Measurements from ENCODE around the gene ITLN2. TPM values are rescaled to one million over a fixed set of nuclear protein-coding genes. Genes with fewer than 3 reads are reported as not detected.
"Not testable (repeated sequence)": the region's sequence is repeated elsewhere in the genome, so short reads cannot be mapped to it uniquely, and the experiment has no call there.

The ITLN2 gene
- total and polyA plus RNA-seq, 9 of the 15 experiments (the other 6 are each of a cell fraction or from before 2014, with no cell fraction given): not detected

DNA sequence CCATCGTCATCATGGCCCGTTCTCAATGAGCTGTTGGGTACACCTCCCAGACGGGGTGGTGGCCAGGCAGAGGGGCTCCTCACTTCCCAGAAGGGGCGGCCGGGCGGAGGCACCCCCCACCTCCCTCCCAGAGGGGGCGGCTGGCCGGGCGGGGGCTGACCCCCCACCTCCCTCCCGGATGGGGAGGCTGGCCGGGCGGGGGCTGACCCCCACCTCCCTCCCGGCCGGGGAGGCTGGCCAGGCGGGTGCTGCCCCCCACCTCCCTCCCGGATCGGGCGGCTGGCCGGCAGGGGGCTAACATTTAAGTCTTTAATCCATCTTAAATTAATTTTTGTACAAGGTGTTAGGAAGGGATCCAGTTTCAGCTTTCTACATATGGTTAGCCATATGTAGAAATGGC lies 17.9 kb downstream of the ITLN2 start:
- H3K9me1 ChIP-seq (ENCODE audit: control insufficient read depth, insufficient read depth, low read length); CTCF ChIA-PET (ENCODE audit: low intra/inter-chr PET ratio); ATAC-seq; DNase-seq (ENCODE audit: extremely low read depth in 1 of 4, low spot score in 3 of 4); H3K9ac ChIP-seq (ENCODE audit: insufficient read depth in 1 of 2, low read depth in 2 of 2, low read length in 2 of 2); H4K20me1 ChIP-seq (replicated peaks; ENCODE audit: control insufficient read depth, insufficient read depth, low read length); FAIRE-seq; intact Hi-C loops (cut with micrococcal nuclease); H3K9me3 ChIP-seq (replicated peaks; ENCODE audit: control insufficient read depth, insufficient read depth, low read depth, low read length); H2AFZ ChIP-seq (ENCODE audit: low read depth, low read length); H3K79me2 ChIP-seq (ENCODE audit: control insufficient read depth, insufficient read depth, low read length); POLR2A ChIA-PET; BruUV-seq (replicated peaks); in situ Hi-C loops (cut with MboI); H3K4me2 ChIP-seq (ENCODE audit: insufficient read depth, low read length); H3K27ac ChIP-seq (ENCODE audit: extremely low read depth, low read depth, low read length); H3K36me3 ChIP-seq (ENCODE audit: control insufficient read depth, insufficient read depth, low read length); H3K4me1 ChIP-seq (replicated peaks in 1 of 2; ENCODE audit: control insufficient read depth in 2 of 2, insufficient read depth in 2 of 2, low read length in 2 of 2); H3K4me3 ChIP-seq: not testable (repeated sequence)
- WGBS (ENCODE audit: insufficient coverage, low coverage, missing lambda C conversion rate): no CpG with 5 or more reads among the region's 19 CpGs
- peaks cover 0 to 12% of the 10 kb centered on the region in 2 experiments; a peak in 3 of 5 replicates for H3K27me3 ChIP-seq (ENCODE audit: control insufficient read depth in 2 of 2, insufficient read depth in 2 of 2, low read length in 2 of 2)

DNA sequence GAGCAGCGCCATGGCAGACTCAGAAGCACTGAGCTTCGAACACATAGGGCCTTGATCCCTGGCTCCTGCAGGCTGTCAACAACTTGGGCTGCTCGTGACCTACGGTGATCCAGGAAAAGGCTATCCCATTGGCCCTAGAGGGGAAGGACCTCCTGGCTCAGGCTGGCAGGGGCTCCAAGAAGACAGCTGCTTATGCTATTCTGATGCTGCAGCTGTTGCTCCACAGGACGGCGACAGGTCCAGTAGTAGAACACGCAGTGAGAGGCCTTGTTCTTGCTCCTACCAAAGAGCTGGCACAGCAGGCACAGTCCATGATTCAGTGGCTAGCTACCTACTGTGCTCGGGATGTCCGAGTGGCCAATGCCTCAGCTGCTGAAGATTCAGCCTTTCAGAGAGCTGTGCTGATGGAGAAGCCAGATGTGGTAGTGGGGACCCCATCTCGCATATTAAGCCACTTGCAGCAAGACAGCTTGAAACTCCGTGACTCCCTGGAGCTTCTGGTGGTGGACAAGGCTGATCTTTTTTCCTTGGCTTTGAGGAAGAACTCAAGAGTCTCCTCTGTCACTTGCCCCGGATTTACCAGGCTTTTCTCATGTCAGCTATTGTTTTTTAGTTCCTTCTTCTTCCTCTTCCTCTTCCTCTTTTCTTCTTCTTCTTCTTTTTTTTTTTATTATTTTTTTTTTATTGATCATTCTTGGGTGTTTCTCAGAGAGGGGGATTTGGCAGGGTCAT lies 18.9 kb downstream of the ITLN2 start:
- Histone ChIP-seq H3K79me2 (ENCODE audit: control insufficient read depth, insufficient read depth, low read length) (no peaks in the 10 kb centered on the region), H3K27ac (ENCODE audit: extremely low read depth, low read depth, low read length) (no peak overlapping the region), H3K9me3 (replicated peaks; ENCODE audit: control insufficient read depth, insufficient read depth, low read depth, low read length) (no peaks in the 10 kb centered on the region), H4K20me1 (replicated peaks; ENCODE audit: control insufficient read depth, insufficient read depth, low read length) (no peaks in the 10 kb centered on the region), H3K36me3 (ENCODE audit: control insufficient read depth, insufficient read depth, low read length) (no peaks in the 10 kb centered on the region), H3K9ac (ENCODE audit: insufficient read depth in 1 of 2, low read depth in 2 of 2, low read length in 2 of 2) (no peak overlapping the region), H3K9me1 (ENCODE audit: control insufficient read depth, insufficient read depth, low read length) (no peaks in the 10 kb centered on the region), H3K4me1 (replicated peaks in 1 of 2; ENCODE audit: control insufficient read depth in 2 of 2, insufficient read depth in 2 of 2, low read length in 2 of 2) (peaks cover 0 to 3% of the 10 kb centered on the region in 2 experiments; a peak in 2 of 5 replicates), H3K4me3 (no peak overlapping the region), H3K4me2 (ENCODE audit: insufficient read depth, low read length) (no peak overlapping the region), H3K27me3 (ENCODE audit: control insufficient read depth in 2 of 2, insufficient read depth in 2 of 2, low read length in 2 of 2) (peaks cover 0 to 12% of the 10 kb centered on the region in 2 experiments; a peak in 3 of 5 replicates), H2AFZ (ENCODE audit: low read depth, low read length) (no peak overlapping the region)
- BruUV-seq (replicated peaks): no TSS peak
- ChIA-PET CTCF (ENCODE audit: low intra/inter-chr PET ratio) (no interaction called here), POLR2A (interaction anchor here (0.7 to 1.0 kb wide), 2 partner anchors 10 to 172 kb away, joined by 3 read pairs; no protein-coding TSS in a partner anchor)
- DNase-seq (ENCODE audit: extremely low read depth in 1 of 4, low spot score in 3 of 4): no peak
- TF ChIP-seq STAT5A (IDR thresholded peaks at IDR 0.05; ENCODE audit: borderline replicate concordance, low read length): no peak
- TF ChIP-seq CBX3 (IDR thresholded peaks at IDR 0.05; ENCODE audit: borderline replicate concordance in 1 of 2, low read length in 2 of 2): no peak
- no peak for TF ChIP-seq PURB (CRISPR knock-in tag; IDR thresholded peaks at IDR 0.05; ENCODE audit: low read depth)
- TF ChIP-seq HDAC3 (IDR thresholded peaks at IDR 0.05; ENCODE audit: borderline replicate concordance, partially characterized antibody): no peak
- TF ChIP-seq RBM15 (IDR thresholded peaks at IDR 0.05; ENCODE audit: insufficient read depth, low read length): no peak
- TF ChIP-seq KLF10 (CRISPR knock-in tag; IDR thresholded peaks at IDR 0.05): no peak
- no peak for FAIRE-seq
- in situ Hi-C loops (cut with MboI): no loop called here
- no peak for ATAC-seq
- WGBS (ENCODE audit: insufficient coverage, low coverage, missing lambda C conversion rate): 3% methylated on average over 12 of the region's 12 CpGs
- intact Hi-C loops (cut with micrococcal nuclease): no loop called here

DNA sequence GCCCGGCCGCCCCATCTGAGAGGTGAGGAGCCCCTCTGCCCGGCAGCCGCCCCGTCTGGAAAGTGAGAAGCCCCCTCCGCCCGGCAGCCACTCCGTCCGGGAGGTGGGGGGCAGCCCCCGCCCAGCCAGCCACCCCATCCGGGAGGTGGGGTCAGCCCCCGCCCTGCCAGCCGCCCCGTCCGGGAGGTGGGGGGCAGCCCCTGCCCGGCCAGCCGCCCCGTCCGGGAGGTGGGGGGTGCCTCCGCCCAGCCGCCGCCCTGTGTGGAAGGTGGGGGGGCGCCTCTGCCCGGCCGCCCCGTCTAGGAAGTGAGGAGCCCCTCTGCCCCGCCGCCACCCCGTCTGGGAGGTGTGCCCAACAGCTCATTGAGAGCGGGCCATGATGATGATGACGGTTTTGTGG lies 21.3 kb downstream of the ITLN2 start:
- intact Hi-C loops (cut with micrococcal nuclease); ATAC-seq; H2AFZ ChIP-seq (ENCODE audit: low read depth, low read length); CTCF ChIA-PET (ENCODE audit: low intra/inter-chr PET ratio); H3K9me1 ChIP-seq (ENCODE audit: control insufficient read depth, insufficient read depth, low read length); BruUV-seq (replicated peaks); H3K4me3 ChIP-seq; FAIRE-seq; H3K4me1 ChIP-seq (replicated peaks in 1 of 2; ENCODE audit: control insufficient read depth in 2 of 2, insufficient read depth in 2 of 2, low read length in 2 of 2); POLR2A ChIA-PET; H3K27ac ChIP-seq (ENCODE audit: extremely low read depth, low read depth, low read length); DNase-seq (ENCODE audit: extremely low read depth in 1 of 4, low spot score in 3 of 4); H3K9me3 ChIP-seq (replicated peaks; ENCODE audit: control insufficient read depth, insufficient read depth, low read depth, low read length); H4K20me1 ChIP-seq (replicated peaks; ENCODE audit: control insufficient read depth, insufficient read depth, low read length); H3K36me3 ChIP-seq (ENCODE audit: control insufficient read depth, insufficient read depth, low read length); H3K9ac ChIP-seq (ENCODE audit: insufficient read depth in 1 of 2, low read depth in 2 of 2, low read length in 2 of 2); in situ Hi-C loops (cut with MboI); H3K79me2 ChIP-seq (ENCODE audit: control insufficient read depth, insufficient read depth, low read length); H3K4me2 ChIP-seq (ENCODE audit: insufficient read depth, low read length): not testable (repeated sequence)
- peaks cover 0 to 17% of the 10 kb centered on the region in 2 experiments; a peak in 3 of 5 replicates for H3K27me3 ChIP-seq (ENCODE audit: control insufficient read depth in 2 of 2, insufficient read depth in 2 of 2, low read length in 2 of 2)
- 33% methylated on average over 5 of the region's 31 CpGs for WGBS (ENCODE audit: insufficient coverage, low coverage, missing lambda C conversion rate)
